Cardiac fibroblast (primary cell): ENCODE measurements around the gene PPM1H.

Source experiments
- DNase-seq, 2 donors: peaks; one replicate each; pipeline versions ENCODE4 v3.0.0 to v3.0.0-alpha.2; 2010; ENCODE audit warnings: low read depth in 2 of 2
- H3K4me3 ChIP-seq, 2 donors: replicated peaks in 1 of 2; 1 replicate in 1 of 2; 2 replicates in 1 of 2; pipeline ENCODE4 v1.5.1; 2011; ENCODE audit warnings: low read depth in 2 of 2, low read length in 2 of 2, mild to moderate bottlenecking in 2 of 2, moderate library complexity in 1 of 2
- CTCF ChIP-seq: IDR thresholded peaks from one replicate; pipeline ENCODE4 v1.5.1; 2011; ENCODE audit warnings: low read depth, mild to moderate bottlenecking, low read length, inconsistent platforms

Gene PPM1H

GRCh38 chr12:62898526-62898925 is 36.4 kb downstream of the PPM1H start:
- no peak for TF ChIP-seq CTCF
- DNase-seq = peak in 1 of 2 donors; percentile 37
- H3K4me3 ChIP-seq = no peak overlapping the region

- H3K4me3 ChIP-seq = no peak overlapping the region
- DNase-seq = no peak
- no peak for TF ChIP-seq CTCF
Measured at GRCh38 chr12:62895351-62895877, 39.5 kb downstream of the PPM1H start.

- DNase-seq = no peak
- no peak for TF ChIP-seq CTCF
- H3K4me3 ChIP-seq = no peak overlapping the region
Measured at GRCh38 chr12:62893276-62893675, 41.7 kb downstream of the PPM1H start.

GRCh38 chr12:62891805-62892549 is 43.0 kb downstream of the PPM1H start:
- H3K4me3 ChIP-seq = no peak overlapping the region
- DNase-seq = no peak
- TF ChIP-seq CTCF = no peak

- H3K4me3 ChIP-seq = no peak overlapping the region
- TF ChIP-seq CTCF = no peak
- no peak for DNase-seq
Measured at GRCh38 chr12:62888454-62889110, 46.4 kb downstream of the PPM1H start.

- TF ChIP-seq CTCF = no peak
- H3K4me3 ChIP-seq = no peak overlapping the region
- DNase-seq = no peak
Measured at GRCh38 chr12:62886796-62887195, 48.2 kb downstream of the PPM1H start.
